ENCODE results near the gene MFN1. TPM values are rescaled to one million over a fixed set of nuclear protein-coding genes. Genes with fewer than 3 reads are reported as not detected.
"Not testable (repeated sequence)": the region's sequence is repeated elsewhere in the genome, so short reads cannot be mapped to it uniquely, and the experiment has no call there.

MFN1 gene
- total RNA-seq, 1 donor from 2014 or later: 64.9 TPM

GRCh38 chr3:179301645-179302044 lies 45.9 kb upstream of the MFN1 start:
- ChIA-PET CTCF (no interaction called here), POLR2A (interaction anchor here (0.6 kb wide), 1 partner anchor 57 kb away, joined by 3 read pairs; no protein-coding TSS in a partner anchor)
- DNase-seq: no peak
- ATAC-seq (ENCODE audit: low read depth): no peak
- no peak overlapping the region for H3K27ac Mint-ChIP-seq
- no peaks in the 10 kb centered on the region for H3K27me3 Mint-ChIP-seq
- no peak overlapping the region for H3K4me3 Mint-ChIP-seq
- H3K4me1 Mint-ChIP-seq: no peaks in the 10 kb centered on the region
- TF ChIP-seq CTCF (IDR thresholded peaks at IDR 0.05): no peak
- H3K9me3 Mint-ChIP-seq: peaks cover 4% of the 10 kb centered on the region
- intact Hi-C loops (cut with micrococcal nuclease): no loop called here
- no peaks in the 10 kb centered on the region for H3K36me3 Mint-ChIP-seq (ENCODE audit: low read depth)

GRCh38 chr3:179302111-179302510 lies 45.4 kb upstream of the MFN1 start:
- no peaks in the 10 kb centered on the region for H3K4me1 Mint-ChIP-seq
- H3K27ac Mint-ChIP-seq: no peak overlapping the region
- DNase-seq (no peak), ATAC-seq (ENCODE audit: low read depth) (no peak)
- TF ChIP-seq CTCF (IDR thresholded peaks at IDR 0.05): no peak
- CTCF ChIA-PET: no interaction called here
- POLR2A ChIA-PET: interaction anchor here (0.6 kb wide), 1 partner anchor 57 kb away, joined by 3 read pairs; no protein-coding TSS in a partner anchor
- intact Hi-C loops (cut with micrococcal nuclease): no loop called here
- no peaks in the 10 kb centered on the region for H3K27me3 Mint-ChIP-seq
- no peaks in the 10 kb centered on the region for H3K36me3 Mint-ChIP-seq (ENCODE audit: low read depth)
- peaks cover 4% of the 10 kb centered on the region for H3K9me3 Mint-ChIP-seq
- no peak overlapping the region for H3K4me3 Mint-ChIP-seq

- ChIA-PET POLR2A (no interaction called here), CTCF (no interaction called here)
- Mint-ChIP-seq H3K27ac (no peak overlapping the region), H3K4me1 (peaks cover 6% of the 10 kb centered on the region), H3K4me3 (no peak overlapping the region), H3K36me3 (ENCODE audit: low read depth) (no peaks in the 10 kb centered on the region), H3K9me3 (no peaks in the 10 kb centered on the region), H3K27me3 (no peaks in the 10 kb centered on the region)
- no peak for TF ChIP-seq CTCF (IDR thresholded peaks at IDR 0.05)
- no peak for DNase-seq
- intact Hi-C loops (cut with micrococcal nuclease): no loop called here
- no peak for ATAC-seq (ENCODE audit: low read depth)
Measured at GRCh38 chr3:179304605-179305004, 42.9 kb upstream of the MFN1 start.

- H3K9me3 Mint-ChIP-seq; DNase-seq; H3K4me3 Mint-ChIP-seq; ATAC-seq (ENCODE audit: low read depth); H3K4me1 Mint-ChIP-seq; POLR2A ChIA-PET; H3K27ac Mint-ChIP-seq; intact Hi-C loops (cut with micrococcal nuclease); CTCF ChIA-PET; H3K27me3 Mint-ChIP-seq; H3K36me3 Mint-ChIP-seq (ENCODE audit: low read depth): not testable (repeated sequence)
Measured at GRCh38 chr3:179307362-179307761, 40.1 kb upstream of the MFN1 start.

GRCh38 chr3:179308001-179308400 lies 39.5 kb upstream of the MFN1 start:
- no peaks in the 10 kb centered on the region for H3K27me3 Mint-ChIP-seq
- H3K4me1 Mint-ChIP-seq: peaks cover 9% of the 10 kb centered on the region
- ATAC-seq (ENCODE audit: low read depth) (no peak), DNase-seq (no peak)
- CTCF ChIA-PET: no interaction called here
- H3K9me3 Mint-ChIP-seq: no peaks in the 10 kb centered on the region
- H3K36me3 Mint-ChIP-seq (ENCODE audit: low read depth): no peaks in the 10 kb centered on the region
- POLR2A ChIA-PET: no interaction called here
- no peak overlapping the region for H3K27ac Mint-ChIP-seq
- intact Hi-C loops (cut with micrococcal nuclease): loop anchor here (2.0 kb wide), 1 partner anchor 41 kb away; no protein-coding TSS in a partner anchor
- TF ChIP-seq CTCF (IDR thresholded peaks at IDR 0.05): no peak
- H3K4me3 Mint-ChIP-seq: no peak overlapping the region
